ENCODE data around the gene SKI.

The SKI gene

DNA sequence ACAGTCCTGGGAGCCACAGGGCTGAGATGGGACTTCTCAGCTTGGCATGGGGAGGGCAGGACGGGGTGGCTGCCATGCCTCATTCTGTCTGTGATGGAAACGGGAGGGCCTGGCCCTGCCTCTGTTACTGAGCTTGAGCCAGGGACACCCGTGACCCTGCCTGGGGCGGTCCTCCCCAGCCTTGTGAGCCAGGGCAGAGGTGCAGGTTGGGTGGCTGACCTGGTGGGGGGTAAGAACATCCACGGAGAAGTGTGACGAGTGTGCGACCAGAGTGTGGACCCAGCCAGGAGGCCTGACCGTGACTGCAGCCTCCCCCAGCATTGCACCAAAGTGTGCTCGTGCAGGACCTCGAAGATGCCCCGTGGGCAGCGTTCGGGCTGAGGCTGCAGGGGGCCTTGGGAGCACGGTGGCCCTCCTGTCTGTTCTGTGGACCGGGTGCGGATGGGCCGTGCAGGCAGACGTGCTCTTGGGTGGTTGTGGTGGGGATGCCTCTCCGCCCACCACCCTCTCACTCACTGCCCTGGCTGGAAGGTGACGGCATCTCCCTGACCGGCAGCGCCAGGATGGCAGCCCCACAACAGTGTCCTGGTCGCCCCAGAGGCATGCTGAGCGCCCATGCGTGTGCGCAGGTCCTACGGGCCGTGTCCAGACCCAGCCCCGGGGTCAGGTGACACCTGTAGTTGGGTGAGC is 45.4 kb downstream of the SKI start:
- peak overlapping the region; percentile 91 for H3K27ac Mint-ChIP-seq
- H3K4me1 Mint-ChIP-seq, result peaks cover 93% of the 10 kb centered on the region
- peaks cover 14% of the 10 kb centered on the region for H3K36me3 Mint-ChIP-seq (ENCODE audit: low read depth)
- DNase-seq, result peak; percentile 28
- TF ChIP-seq, protein P1, sequence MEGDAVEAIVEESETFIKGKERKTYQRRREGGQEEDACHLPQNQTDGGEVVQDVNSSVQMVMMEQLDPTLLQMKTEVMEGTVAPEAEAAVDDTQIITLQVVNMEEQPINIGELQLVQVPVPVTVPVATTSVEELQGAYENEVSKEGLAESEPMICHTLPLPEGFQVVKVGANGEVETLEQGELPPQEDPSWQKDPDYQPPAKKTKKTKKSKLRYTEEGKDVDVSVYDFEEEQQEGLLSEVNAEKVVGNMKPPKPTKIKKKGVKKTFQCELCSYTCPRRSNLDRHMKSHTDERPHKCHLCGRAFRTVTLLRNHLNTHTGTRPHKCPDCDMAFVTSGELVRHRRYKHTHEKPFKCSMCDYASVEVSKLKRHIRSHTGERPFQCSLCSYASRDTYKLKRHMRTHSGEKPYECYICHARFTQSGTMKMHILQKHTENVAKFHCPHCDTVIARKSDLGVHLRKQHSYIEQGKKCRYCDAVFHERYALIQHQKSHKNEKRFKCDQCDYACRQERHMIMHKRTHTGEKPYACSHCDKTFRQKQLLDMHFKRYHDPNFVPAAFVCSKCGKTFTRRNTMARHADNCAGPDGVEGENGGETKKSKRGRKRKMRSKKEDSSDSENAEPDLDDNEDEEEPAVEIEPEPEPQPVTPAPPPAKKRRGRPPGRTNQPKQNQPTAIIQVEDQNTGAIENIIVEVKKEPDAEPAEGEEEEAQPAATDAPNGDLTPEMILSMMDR (IDR thresholded peaks at IDR 0.05), result no peak
- H3K27me3 Mint-ChIP-seq (ENCODE audit: low read depth, poor library complexity), result no peaks in the 10 kb centered on the region
- H3K4me3 Mint-ChIP-seq, result peak overlapping the region; percentile 25
- H3K9me3 Mint-ChIP-seq, result no peaks in the 10 kb centered on the region

DNA sequence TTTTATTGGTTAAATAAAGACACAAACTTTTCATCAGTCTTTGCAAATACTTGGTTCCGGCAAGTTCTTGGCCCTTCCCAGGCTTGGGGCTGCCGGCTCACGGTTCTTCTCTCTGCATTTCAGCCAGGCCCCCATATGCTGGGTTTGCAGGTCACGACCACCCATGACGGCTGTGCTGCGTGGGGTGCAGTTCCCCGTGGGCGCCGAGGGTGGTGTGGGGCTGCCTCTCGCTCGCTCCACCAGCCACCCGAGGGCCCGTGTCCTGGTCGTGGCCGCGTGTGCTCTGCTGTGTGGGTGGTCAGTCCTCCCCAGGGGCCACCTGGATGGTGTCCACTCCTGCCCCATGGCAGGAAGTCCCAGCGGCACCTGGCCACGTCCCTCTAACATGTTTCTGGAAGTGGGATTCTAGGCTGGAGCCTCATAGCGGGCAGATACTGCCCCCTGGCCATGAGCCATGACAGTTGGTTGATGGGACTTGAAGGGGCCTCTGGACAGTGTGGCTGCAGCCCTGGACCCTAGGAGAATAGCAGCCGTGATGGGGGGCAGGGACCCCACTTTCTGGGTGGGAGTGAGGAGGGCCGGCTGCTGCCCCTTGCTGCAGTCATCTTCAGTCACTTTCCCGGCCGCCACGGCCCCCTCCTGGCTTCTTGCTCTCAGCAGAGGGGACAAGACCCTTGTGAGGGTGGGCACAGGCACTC is 46.3 kb downstream of the SKI start:
- Mint-ChIP-seq H3K4me1 (peaks cover 92% of the 10 kb centered on the region), H3K27ac (peak overlapping the region; percentile 95), H3K9me3 (no peaks in the 10 kb centered on the region), H3K4me3 (no peak overlapping the region), H3K36me3 (ENCODE audit: low read depth) (peaks cover 17% of the 10 kb centered on the region), H3K27me3 (ENCODE audit: low read depth, poor library complexity) (no peaks in the 10 kb centered on the region)
- no peak for DNase-seq
- TF ChIP-seq, protein P1 (IDR thresholded peaks at IDR 0.05), result no peak

DNA sequence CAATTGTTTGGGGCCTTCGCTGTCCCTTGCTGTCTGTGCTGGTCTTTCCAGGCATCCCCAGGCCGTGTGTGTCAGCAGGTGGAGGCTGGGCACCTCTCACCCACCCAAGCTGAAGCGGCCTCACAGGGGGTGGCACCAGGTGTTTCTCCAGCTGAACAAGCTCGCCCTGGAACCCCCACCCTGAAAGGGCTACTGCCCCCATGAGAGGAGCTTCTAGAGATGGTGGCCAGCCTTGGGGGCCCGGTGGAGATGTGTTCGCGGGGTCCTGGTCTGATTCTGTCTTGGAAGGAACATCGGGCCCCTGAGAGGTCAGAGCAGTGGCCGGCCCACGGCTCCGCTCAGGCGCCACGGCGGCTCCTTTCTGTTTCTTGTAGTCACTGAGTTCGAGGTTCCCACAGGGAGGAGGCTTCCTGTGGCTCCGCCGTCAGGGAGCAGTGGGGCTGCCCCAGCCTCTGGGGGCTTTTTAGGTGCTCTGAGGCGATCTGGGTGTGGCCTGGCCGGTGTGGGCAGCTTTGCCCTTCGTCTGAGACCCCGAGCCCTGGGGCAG is 46.9 kb downstream of the SKI start:
- H3K4me3 Mint-ChIP-seq, result peak overlapping the region; percentile 38
- TF ChIP-seq, protein P1 (IDR thresholded peaks at IDR 0.05), result no peak
- H3K36me3 Mint-ChIP-seq (ENCODE audit: low read depth), result peaks cover 23% of the 10 kb centered on the region
- no peaks in the 10 kb centered on the region for H3K27me3 Mint-ChIP-seq (ENCODE audit: low read depth, poor library complexity)
- H3K9me3 Mint-ChIP-seq, result peaks cover 5% of the 10 kb centered on the region
- H3K4me1 Mint-ChIP-seq, result peaks cover 95% of the 10 kb centered on the region
- peak overlapping the region; percentile 95 for H3K27ac Mint-ChIP-seq
- DNase-seq, result no peak

DNA sequence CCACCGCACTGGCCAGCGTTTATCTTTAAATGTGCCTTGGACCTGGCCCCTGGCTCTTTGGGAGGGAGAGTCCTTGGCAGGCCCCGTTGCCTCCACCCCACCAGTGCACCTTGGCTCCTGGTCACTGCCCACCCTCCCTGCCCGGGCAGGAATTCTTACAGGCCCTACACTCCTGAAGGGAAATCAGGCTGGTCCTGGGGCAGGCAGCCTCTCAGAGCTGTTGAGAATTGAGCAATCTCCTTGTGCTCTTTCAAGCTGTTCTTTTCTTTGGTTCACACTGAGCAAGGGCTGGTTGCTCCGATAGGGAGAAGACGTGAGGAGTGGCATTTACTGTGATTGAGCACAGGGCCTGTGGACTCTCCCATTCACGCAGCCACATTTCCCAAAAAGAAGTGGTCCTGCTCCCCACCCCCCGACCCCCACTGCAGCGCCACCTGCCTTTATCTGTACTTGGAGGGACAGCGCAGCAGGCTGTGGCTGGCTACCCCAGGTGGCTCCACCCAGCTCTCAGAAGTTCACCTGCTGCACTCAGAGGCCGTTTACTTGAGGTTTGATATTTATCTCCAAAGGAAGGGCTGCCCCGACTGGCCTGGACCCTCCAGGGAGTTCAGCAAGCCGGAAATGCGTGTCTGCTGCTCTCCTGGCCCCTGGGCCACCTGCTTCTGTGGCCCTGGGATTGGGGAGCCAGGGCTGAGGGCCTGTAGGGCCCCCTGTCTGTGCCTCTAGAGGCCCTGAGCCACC is 47.8 kb downstream of the SKI start:
- peaks cover 29% of the 10 kb centered on the region for H3K36me3 Mint-ChIP-seq (ENCODE audit: low read depth)
- H3K4me3 Mint-ChIP-seq, result peak overlapping the region; percentile 18
- peaks cover 86% of the 10 kb centered on the region for H3K4me1 Mint-ChIP-seq

DNA sequence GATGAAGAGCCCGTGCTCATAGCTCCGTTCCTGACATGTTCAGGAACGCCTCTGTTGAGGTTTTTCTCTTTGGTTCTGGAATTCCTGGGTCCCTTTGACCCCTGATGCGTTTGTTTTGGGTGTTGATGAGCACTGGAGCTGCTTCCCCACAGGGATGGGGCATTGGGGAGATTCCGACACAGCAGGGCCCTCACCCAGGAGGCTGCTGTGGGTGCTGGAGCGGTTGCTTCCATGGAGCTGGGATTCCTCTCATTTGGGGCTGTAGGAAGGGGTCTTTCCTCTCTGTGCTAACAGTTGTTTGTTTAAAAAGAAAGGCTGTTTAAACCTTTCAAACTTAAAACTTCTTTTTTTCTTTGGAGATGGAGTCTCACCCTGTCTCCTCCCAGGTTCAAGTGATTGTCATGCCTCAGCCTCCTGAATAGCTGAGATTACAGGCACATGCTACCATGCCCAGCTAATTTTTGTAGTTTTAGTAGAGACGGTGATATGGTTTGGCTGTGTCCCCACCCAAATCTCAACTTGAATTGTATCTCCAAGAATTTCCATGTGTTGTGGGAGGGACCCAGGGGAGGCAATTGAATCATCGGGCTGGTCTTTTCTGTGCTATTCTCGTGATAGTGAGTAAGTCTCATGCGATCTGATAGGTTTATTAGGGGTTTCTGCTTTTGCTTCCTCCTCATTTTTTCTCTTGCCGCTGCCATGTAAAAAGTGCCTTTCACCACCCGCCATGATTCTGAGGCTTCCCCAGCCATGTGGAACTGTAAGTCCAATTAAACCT is 48.9 kb downstream of the SKI start:
- TF ChIP-seq, protein P1 (IDR thresholded peaks at IDR 0.05), result no peak
- Mint-ChIP-seq H3K27me3 (ENCODE audit: low read depth, poor library complexity) (no peaks in the 10 kb centered on the region), H3K9me3 (peaks cover 9% of the 10 kb centered on the region), H3K36me3 (ENCODE audit: low read depth) (peaks cover 29% of the 10 kb centered on the region), H3K27ac (peak overlapping the region; percentile 96), H3K4me3 (peak overlapping the region; percentile 42), H3K4me1 (peaks cover 79% of the 10 kb centered on the region)
- no peak for DNase-seq

More for the DNA sequence above, 47.8 kb downstream of the SKI start:
- Mint-ChIP-seq H3K27me3 (ENCODE audit: low read depth, poor library complexity) (no peaks in the 10 kb centered on the region), H3K9me3 (peaks cover 9% of the 10 kb centered on the region), H3K27ac (peak overlapping the region; percentile 96)
- no peak for DNase-seq
- TF ChIP-seq, protein P1 (IDR thresholded peaks at IDR 0.05), result no peak

Data from nephron progenitor cell (in vitro differentiated cells).